ENCODE data around the gene TCHHL1.

Gene TCHHL1

GRCh38 chr1:152089014-152089674, at the start of gene TCHHL1:
Gene TCHHL1 (minus strand): TSS chr1:152089064. CDS start chr1:152088143, 921 bp downstream.
- no peak for DNase-seq (ENCODE audit: low read depth, low spot score)

GRCh38 chr1:152137215-152137614, 48.4 kb upstream of the TCHHL1 start:
- DNase-seq (ENCODE audit: low read depth, low spot score): no peak

DNA sequence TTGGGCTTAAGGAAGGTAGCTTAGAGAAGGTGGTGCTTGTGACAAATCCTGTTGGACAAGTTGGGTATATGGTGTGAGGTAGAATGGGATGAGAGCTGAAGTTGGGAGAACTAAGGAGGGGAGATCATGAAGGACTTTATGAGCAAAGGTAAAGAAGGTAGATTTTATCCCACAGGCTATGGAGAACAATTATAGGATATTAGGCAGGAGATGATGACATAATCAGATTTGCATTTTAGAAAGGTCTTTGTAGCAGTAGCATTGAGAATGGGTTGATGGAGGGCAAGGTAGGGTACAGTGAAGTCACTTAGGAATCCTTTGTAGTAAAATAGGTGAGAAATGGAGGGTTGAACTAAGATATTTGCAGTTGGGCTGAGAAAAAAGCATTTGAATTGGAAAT, 41.3 kb upstream of the TCHHL1 start:
- no peak for DNase-seq (ENCODE audit: low read depth, low spot score)

DNA sequence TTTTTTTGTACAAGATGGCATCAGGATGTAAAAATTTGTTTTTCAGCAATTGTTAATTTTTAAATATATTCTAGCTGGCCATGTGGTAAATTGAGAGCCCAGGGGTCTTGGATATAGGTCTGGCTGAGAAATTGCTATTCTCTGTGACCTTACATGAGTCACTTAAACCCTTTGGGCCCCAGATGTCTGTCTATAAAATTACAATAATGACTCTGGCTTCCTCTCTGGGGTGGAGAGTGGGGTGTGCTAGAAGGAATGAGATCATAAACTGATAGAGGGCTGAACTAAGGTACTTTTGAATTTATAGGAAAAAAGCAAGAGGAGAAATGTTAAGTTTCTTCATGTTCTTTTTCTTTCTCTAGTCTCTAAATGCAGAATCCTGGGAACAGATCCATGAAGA, 38.8 kb upstream of the TCHHL1 start:
- DNase-seq (ENCODE audit: low read depth, low spot score): no peak

- no peak for DNase-seq (ENCODE audit: low read depth, low spot score)
These were observed 37.1 kb upstream of the TCHHL1 start for GRCh38 chr1:152125834-152126443.

- no peak for DNase-seq (ENCODE audit: low read depth, low spot score)
These were observed 30.1 kb upstream of the TCHHL1 start for GRCh38 chr1:152118915-152119314.

DNA sequence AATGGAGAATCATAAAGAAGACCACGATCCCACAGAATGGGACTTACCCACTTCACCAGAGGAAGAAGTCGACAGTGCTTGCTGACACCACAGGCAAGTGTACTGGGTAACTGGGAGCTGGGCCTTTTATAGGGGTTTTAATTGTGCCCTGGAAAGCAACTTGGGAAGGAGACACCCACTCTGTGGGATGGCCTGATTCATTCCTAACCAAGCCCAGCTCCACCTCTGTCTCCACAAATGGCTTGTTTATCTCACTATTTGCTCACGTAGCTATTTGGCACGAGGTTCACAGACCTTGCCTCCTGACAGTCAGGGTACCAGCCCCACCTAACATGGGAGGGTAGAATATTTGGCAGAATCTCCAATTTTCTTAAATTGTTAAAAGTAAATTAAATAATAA, 26.5 kb upstream of the TCHHL1 start, which contains the start of gene TCHH:
Gene TCHH (minus strand): TSS at position 101 of the 400 bp plus-strand sequence. CDS start 1,364 bp downstream, outside the sequence.
- DNase-seq (ENCODE audit: low read depth, low spot score): no peak

- no peak for DNase-seq (ENCODE audit: low read depth, low spot score)
These were observed 24.1 kb upstream of the TCHHL1 start for GRCh38 chr1:152112885-152113432.

DNA sequence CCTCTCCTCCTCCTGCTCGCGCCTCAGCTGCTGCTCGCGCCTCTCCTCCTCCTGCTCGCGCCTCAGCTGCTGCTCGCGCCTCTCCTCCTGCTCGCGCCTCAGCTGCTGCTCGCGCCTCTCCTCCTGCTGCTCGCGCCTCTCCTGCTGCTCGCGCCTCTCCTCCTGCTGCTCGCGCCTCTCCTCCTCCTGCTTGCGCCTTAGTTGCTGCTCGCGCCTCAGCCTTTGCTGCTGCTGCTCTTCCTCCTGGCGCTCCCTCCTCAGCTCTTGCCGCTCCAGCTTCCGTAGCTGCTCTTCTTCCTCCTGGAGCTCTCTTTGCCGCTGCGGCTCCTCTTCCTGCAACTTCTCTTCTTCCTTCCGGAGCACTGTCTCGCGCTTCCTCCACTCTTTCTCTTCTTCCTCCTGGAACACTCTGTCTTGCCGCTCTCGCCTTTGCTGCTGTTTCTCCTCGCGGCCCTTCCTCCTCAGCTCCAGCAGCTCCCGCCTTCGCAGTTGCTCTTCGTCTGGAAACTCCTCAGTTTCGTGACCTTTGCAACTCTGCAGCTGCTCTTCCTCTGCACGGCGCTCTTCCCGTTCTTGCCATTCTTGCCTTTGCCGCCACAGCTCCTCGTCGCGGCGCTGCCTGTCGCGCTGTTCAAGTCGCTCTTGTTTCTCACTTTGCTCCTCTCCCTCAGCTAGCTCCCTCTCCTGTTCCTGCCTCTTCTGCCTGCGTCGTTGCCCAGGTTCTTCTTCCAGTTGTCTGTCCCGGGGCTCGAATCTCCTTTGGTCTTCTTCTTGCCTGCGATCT, 23.4 kb upstream of the TCHHL1 start:
- DNase-seq (ENCODE audit: low read depth, low spot score): no peak

DNA sequence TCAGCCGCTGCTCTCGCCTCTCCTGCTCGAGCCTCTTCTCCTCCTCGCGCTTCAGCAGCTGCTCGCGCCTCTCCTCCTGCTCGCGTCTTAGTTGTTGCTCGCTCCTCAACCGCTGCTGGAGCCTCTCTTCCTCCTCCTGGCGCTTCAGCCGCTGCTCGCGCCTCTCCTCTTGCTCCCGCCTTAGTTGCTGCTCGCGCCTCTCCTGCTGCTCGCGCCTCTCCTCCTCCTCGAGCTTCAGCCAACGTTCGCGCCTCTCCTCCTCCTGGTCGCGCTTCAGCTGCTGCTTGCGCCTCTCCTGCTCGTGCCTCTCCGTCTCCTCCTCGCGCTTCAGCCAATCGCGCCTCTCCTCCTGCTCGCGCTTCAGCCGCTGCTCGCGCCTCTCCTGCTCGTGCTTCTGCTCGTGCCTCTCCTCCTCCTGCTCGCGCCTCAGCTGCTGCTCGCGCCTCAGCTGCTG, 22.7 kb upstream of the TCHHL1 start:
- DNase-seq (ENCODE audit: low read depth, low spot score): no peak

- DNase-seq (ENCODE audit: low read depth, low spot score): no peak
These were observed 22.1 kb upstream of the TCHHL1 start for GRCh38 chr1:152110860-152111514.

GRCh38 chr1:152110365-152110859, 21.5 kb upstream of the TCHHL1 start:
- DNase-seq (ENCODE audit: low read depth, low spot score): no peak

- DNase-seq (ENCODE audit: low read depth, low spot score): no peak
These were observed 21.1 kb upstream of the TCHHL1 start for GRCh38 chr1:152109998-152110294.

DNA sequence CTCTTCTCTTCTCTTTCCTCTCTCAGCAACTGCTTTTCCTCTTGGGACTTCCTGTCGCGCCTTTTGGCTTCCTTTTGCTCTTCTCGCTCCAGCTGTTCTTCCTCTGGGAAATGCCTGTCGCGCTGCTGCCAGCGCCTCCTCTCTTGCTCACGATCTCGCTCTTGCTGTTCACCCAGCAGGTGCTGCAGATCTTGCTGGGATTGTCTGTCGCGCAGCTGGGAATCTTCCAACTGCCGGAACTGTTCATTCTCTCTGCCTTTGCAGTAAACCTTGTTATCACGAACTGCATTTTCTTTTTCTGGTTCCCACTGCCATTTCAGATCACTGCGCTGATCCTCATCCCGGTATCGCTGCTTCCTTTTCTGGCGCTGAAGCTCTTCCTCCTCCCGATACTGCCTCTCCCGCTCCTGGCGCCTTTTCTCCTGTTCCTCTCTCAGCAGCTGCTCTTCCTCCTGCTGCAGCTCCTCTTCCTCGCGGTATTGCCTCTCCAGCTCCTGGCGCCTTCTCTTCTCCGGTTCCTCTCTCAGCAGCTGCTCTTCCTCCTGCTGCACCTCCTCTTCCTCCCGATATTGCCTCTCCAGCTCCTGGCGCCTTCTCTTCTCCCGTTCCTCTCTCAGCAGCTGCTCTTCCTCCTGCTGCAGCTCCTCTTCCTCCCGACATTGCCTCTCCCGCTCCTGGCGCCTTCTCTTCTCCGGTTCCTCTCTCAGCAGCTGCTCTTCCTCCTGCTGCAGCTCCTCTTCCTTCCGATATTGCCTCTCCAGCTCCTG, 20.6 kb upstream of the TCHHL1 start:
- no peak for DNase-seq (ENCODE audit: low read depth, low spot score)

GRCh38 chr1:152108882-152109222, 20.0 kb upstream of the TCHHL1 start:
- no peak for DNase-seq (ENCODE audit: low read depth, low spot score)

DNA sequence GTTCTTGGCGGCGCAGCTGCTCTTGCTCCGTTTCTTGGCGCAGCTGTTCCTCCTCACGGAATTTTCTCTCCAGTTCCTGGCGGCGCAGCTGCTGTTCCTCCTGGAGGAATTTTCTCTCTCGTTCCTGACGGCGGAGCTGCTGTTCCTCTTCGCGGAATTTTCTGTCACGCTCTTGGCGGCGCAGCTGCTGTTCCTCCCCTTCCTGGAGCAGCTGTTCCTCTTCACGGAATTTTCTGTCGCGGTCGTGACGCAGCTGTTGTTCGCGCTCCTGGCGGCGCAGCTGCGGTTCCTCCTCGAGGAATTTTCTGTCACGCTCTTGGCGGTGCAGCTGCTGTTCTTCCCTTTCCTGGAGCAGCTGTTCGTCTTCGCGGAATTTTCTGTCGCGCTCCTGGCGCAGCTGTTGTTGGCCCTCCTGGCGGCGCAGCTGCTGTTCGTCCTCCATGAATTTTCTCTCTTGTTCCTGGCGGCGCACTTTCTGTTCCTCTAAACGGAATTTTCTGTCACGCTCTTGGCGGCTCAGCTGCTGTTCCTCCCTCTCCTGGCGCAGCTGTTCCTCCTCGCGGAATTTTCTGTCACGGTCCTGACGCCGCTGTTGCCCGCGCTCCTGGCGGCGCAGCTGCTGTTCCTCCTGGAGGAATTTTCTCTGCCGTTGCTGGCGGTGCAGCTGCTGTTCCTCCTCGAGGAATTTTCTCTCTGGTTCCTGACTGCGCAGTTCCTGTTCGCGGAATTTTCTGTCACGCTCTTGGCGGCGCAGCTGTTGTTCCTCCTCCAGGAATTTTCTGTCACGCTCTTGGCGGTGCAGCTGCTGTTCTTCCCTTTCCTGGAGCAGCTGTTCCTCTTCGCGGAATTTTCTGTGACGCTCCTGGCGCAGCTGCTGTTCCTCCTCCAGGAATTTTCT, 19.4 kb upstream of the TCHHL1 start:
- DNase-seq (ENCODE audit: low read depth, low spot score): no peak

- no peak for DNase-seq (ENCODE audit: low read depth, low spot score)
These were observed 18.4 kb upstream of the TCHHL1 start for GRCh38 chr1:152107031-152107983.

DNA sequence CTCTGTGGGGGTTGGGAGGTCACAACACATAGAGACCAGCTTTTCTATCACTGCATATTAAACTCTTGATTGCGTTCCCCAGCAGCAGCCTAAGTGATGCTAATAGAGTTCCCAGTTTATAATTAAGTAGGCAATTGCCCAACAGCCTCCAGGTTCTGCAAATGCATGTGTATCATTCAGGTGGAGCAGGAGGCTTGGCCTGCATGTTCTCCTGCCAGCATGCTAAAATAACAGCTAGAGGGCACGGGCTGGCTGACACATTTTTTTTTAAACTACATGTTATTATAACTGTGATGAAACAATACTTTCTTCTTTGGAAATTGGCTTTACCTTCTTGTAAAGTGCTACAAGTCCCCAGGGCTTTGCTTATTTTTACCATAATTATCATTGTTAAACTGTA, 16.0 kb upstream of the TCHHL1 start:
- DNase-seq (ENCODE audit: low read depth, low spot score): no peak

DNA sequence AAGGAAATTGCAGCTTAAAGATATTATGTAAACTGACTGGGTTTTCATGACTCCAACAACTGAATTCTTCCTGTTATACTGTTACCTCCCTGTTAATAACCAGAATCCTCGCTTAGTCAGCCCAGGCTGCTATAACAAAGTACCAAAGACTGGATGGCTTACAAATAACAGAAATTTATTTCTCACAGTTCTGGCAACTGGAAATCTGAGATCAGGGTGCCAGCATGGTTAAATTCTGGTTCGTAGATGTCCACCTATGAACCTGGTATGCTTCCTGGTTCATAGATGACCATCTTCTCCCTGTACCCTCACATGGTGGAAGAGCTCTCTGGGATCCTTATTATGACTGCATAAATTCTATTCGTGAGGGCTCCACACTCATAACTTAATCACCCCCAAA, 8.1 kb upstream of the TCHHL1 start:
- DNase-seq (ENCODE audit: low read depth, low spot score): no peak
